NCI-H446 treated with DMSO at 0.1 percent for 48 hours (cell line): ENCODE measurements around the gene FBXO42.
"Not testable (repeated sequence)": the region's sequence is repeated elsewhere in the genome, so short reads cannot be mapped to it uniquely, and the experiment has no call there.

ENCODE experiments used
- DNase-seq: peaks from one replicate; lab custom pipeline; 2025; lab: John Stamatoyannopoulos, UW

FBXO42 gene

DNA sequence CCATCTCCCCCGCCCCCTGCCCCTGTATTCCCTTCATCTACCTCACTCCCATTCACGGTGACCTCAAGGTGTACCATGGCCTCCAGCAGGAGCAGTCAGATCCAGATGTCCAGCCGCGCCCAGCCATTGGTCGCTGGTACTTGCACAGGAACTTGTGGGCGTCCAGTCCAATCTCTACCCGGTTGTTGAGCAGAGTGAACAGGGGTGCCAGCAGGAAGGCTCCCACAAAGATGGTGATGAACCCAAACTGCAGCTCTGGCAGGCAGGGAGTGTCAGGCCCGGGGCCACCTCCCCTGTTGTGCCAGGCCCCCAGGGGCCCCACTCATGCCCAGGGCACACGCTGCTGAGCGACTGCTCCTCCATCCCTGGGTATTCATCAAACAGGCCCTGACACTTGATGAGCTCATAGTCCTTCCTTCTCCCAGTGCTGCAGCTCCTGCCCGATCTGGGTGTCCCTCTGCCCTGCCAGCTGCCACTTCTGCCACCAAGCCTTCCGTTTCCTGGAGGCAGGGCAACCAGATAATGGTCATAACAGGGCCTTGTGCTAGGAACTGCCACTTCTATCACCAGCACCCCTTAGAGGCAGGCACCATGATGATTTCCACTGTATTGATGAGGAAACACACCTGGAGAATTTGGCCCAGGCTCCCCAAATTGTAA lies 134.1 kb downstream of the FBXO42 start:
- DNase-seq: no peak

- DNase-seq: peak; percentile 49
These were observed 135.1 kb downstream of the FBXO42 start for GRCh38 chr1:16217061-16217785.

- DNase-seq: no peak
These were observed 136.2 kb downstream of the FBXO42 start for GRCh38 chr1:16215882-16216753.

- DNase-seq: not testable (repeated sequence)
These were observed 137.0 kb downstream of the FBXO42 start for GRCh38 chr1:16215240-16215639.

DNA sequence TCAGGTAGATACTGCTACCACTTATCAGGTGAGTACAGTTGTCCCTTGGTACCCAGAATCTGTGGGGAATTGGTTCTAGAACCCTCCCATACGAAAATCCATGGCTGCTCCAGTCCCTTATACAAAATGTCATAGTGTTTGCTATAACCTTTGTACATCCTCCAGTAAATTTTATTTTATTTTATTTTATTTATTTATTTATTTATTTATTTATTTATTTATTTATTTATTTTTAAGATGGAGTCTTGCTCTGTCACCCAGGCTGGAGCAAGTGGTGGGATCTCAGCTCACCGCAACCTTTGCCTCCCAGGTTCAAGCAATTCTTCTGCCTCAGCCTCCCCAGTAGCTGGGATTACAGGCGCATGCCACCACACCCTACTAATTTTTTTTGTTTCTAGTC lies 138.7 kb downstream of the FBXO42 start:
- not testable (repeated sequence) for DNase-seq

DNA sequence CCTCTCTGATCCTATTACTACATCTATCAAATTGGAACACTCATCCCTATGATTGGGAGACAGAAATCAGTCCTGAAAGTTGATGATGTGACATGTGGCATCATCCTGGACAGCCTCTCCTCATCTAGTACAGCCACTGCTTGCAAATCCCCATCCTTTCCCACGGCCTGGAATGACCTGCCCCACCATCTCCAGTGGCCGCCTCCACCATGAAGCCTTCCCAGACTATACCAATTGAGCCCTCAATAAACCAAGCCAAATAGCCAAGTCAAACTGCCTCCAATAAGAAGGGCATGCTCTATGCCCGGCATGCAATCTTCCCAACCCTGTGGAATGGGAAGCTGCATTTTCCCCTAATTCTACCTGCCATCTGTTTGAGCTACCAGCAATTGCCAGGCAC lies 139.3 kb downstream of the FBXO42 start:
- no peak for DNase-seq

DNA sequence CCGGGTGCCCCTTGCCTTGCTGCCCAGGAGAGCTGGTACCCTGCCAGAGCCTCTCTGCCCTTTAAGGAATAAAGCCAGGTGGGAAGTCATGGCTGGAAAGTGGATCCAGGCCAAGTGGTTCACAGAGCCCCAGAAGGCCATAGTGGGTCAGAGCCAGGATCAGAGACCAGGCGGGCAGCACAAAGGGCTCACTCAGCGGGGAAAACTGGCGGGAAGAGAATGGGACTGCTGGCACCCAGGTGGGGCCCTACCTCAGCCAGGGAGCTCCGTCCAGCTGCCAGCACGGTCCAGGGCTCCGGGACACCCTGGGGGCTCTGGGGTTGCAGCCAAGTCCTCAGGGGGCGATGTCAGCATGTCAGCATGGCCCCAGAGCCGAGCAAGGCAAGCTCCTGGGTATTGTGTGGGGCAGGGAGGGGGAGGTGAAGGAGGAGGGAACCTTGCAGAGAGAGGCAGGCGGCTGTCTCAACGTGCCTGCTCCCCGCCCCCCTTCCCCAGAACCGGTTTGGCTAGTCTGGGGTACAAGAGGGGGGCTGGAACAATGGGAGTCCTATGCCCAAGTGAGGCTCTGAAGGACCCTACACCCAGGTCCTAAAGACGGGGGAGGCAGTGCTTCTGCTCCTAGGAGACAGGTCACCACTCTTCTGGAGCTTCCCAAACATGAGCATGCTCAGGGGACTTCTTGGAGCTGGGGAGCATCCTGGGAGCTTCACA lies 139.9 kb downstream of the FBXO42 start, which contains the start of gene ARHGEF19:
TSS of gene ARHGEF19 (minus strand) at position 402 of the 711 bp plus-strand sequence. CDS start 3,598 bp downstream, outside the sequence.
- peak; percentile 42 for DNase-seq

DNA sequence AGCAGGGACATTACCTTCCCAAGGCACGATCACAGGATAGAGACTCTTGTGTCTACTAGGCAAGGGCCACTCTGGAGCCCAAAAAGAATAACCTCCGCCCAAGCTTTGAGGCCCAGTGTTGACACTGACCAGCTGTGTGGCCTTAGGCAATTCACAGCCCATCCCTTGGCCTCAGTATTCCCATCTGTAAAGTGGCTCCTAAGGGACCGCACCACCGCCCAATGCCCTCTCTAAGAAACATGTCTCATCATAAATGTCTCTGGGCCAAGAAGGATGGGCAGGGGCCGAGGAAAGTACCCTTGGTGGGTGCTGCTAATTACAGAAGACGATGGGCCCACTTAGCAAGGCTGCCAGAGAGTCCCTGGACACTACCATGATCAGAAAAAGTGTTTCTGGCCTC lies 140.5 kb downstream of the FBXO42 start:
- DNase-seq: no peak

- peak; percentile 73 for DNase-seq
These were observed 141.7 kb downstream of the FBXO42 start for GRCh38 chr1:16210581-16210980.

DNA sequence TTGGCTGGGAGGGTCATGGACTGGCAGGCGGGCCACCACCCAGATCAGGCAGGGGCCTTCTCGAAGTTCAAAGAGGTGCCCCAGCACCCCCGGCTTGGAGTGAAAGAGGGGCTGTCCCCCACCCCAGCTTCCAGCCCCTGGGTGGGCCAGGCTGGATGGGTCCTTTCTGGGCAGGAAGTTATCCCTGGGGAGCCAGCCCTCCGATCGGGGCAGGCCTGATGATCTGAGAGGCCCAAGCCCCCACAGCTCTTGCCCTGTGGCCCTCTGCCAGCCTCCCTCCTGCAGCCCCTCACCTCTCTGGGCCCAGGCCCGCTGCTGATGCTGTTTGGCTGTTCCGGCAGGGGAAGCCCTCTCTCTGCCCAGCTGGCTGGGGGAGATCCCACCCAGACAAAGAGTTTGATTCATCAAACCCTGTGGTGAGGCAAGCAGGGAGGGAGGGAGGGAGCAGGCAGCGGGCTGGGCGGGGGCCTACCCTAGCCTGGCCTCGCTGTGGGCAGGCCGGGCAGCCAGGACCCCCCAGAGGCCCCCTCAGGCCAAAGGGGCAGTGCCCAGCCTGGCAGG lies 142.4 kb downstream of the FBXO42 start:
- no peak for DNase-seq

GRCh38 chr1:16209132-16209846 lies 143.0 kb downstream of the FBXO42 start:
- no peak for DNase-seq

DNA sequence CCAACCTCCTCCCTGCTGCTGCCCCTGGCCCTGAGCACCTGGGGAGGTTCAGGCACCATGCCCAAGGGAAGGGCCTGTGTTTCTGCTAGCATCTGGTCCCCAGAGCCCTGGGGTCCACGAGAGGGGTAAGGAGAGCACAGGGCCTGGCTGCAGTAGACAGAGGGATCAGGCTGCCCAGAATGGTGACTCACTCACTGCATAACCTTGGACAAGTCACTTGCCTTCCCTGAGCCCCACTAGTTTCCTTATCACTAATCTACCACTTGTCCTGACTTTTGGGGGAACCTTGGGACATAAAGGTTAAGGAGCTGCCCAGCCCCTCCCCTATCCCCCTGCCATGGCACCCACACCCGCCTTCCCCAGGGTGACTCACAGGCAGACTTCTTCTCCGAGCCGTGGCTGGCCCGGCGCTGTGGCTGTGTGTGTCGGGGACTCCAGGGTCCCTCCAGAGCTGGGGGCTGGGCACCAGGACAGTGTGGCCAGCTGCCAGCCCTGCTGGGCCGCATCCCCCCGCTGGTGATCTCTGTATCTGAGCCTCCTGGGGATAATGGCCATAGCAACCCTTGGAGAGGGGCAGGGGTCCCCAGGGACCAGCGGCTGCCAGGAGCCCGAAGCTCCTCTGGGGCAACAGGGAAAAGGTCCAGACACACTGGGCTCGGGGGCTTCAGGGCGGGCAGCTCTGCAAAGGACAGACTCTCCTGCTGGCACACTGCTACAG lies 143.9 kb downstream of the FBXO42 start:
- DNase-seq: no peak

DNA sequence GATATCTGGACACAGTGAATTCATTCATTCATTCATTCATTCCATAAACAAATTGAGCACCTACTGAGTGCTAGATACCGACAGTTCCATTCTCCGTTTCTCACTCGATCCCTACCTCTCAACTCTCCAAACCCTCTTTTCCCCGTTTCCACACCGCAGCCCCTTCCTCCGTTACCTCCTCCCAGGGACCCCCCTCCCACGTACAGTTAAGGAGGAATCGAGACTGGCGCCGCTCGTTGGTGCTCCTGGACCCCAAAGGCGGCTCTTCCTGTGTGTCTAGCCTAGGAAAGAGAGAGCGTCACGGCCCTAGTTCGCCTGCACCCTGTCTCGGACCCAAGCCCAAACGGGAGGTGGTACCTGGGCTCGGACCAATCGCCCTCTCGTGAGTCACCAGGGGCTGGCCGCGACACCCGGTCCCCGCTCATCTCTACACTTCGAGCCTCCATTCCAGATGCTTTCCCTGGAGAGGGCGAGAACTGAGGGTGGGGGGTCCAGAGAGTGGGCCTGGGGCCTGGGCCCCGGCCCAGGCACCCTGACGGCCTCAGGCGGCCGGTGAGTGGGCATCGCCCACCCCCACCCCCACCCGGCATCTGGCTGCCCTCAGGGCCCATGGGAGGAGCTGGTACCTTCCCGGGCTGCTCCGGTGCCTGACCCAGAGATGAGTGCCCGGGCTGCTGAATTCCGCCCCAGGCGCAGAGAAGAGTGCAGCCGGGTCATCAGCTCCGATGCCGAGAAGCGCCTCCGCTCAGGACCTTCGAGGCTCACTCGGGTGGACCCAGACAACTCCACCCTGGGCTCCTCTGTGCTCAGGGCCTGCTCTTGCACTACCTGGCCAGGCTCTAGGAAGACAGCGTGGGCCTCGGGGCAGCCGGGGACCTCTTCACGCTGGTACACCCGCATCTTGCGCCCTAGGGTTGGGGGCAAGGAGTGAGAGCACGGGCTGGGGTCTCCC lies 144.7 kb downstream of the FBXO42 start:
- no peak for DNase-seq

DNA sequence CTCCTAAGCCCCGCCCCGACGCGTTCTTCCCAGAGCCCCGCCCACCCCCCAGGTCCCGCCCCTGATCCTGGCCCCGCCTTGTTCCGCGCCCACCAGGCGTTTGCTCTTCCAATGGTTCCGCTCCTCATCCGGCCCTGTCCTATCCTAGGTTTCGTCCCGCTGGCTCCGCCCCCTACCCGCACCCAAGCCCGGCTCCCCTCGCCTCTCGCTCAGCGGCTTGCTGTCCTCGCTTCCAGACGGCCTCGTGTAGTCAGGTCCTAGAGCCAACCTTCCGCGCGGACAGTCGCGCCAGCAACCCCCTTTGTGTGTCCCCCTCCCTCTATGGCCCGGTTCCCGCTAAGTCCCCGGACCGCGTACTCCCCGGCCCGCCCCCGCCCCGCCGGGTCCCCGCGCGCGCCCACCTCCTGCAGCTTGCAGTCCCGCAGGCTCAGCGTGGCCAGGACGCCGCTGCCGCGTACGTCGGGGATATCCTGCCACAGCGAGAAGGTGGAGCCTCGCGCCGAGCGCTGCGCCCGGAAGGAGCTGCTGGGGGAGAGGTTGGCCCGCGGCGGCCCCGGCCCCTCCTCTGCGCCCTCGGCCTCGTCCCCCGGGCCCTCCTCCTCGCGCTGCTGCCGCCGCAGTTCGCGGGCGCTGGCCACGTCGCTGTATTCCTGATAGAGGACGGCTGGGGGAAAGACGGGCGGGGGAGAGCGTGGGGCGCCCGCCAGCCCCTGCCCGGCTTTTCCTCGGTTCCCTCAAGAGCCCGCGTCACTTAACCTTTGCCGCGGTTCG lies 145.5 kb downstream of the FBXO42 start:
- DNase-seq: peak; percentile 84

DNA sequence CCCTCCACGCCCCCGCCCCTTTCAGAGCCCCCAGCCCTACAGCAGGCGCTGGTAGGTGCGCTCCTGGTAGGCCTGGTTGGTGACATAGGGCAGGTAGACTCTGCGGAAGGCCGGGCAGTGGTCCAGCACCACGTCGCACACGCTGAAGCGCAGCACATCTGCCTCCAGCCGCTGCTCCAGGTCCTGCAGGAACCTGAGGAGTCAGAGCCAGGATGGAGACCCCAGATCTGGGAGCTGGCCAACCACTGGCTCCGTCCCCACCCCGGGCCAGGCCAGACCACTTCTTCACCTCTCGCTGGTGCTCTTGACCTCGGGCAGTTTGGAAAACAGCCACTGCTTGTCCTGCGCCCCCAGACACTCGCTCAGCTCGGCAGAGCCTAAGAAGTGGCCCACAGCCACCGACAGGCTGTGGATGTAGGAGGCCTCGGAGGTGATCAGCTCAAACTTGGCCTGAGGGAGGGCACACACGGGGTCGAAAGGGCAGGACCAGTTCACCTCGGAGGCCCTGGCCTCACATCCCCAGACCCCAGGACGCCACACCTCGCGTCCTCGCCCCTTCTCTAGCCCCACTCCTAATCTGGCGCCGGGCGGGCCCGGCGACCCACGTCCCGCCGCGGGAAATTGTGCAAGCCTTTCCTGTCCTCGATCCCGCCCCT lies 146.3 kb downstream of the FBXO42 start:
- DNase-seq: no peak

DNA sequence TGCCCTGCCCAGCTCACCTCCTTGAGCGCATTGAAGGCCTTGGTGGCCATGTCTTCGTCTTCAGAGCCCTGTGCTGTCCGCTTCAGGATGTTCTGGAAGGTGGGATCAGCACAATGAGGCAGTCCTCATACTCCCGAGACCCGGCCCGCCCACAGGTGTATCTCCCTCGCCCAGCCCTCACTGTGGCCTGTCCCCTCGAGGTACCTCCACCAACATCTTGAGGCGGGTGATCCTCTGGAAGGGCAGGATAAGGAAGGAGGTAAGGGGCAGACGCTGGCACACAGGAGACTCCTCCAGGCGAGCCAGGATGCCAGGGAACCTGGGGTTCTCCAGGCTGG lies 147.0 kb downstream of the FBXO42 start:
- DNase-seq: no peak

DNA sequence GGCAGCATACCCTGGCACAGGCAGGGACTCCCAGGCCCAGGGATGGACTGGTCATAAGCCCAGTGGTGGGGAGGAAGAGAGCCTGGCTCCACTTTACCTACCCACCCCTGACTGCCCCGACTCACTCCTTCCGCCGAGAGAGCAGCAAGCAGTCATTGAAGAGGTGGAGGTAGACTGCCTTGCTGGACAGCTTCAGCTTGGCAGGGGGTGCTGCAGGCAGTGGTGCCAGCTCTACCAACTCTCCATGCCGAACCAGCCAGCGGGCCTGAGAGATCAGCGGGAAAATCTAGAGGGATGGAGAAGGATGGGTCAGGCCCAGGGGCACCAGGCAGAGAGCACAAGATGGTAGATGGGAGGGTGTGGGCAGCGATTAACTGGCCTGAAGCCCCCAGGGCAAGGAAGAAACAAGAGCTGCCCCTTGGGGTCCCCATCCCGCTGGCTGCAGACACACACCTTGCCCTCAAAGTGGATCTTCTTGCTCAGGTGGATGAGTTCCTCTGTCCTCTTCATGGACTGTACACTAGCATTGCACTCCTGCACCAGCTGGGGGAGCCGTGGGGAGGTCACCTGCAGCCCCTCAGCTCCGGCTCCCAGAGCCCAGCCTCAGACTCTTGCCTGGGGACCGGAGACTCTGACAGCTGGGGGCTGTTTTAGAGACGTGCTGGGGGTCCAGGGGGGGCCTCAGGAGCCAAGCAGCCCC lies 147.5 kb downstream of the FBXO42 start:
- DNase-seq: peak; percentile 5
